COR-L47 (cell line): ENCODE measurements around the gene RGS21.

Source experiments
- DNase-seq: peaks from one replicate; lab custom pipeline; 2025; lab: John Stamatoyannopoulos, UW

RGS21 gene

GRCh38 chr1:192378878-192379277 lies 62.1 kb downstream of the RGS21 start:
- DNase-seq = no peak

GRCh38 chr1:192379554-192379953 lies 62.8 kb downstream of the RGS21 start:
- no peak for DNase-seq

- no peak for DNase-seq
These were observed 66.0 kb downstream of the RGS21 start for GRCh38 chr1:192382758-192383157.

- no peak for DNase-seq
These were observed 69.4 kb downstream of the RGS21 start for GRCh38 chr1:192386051-192386650.

- no peak for DNase-seq
These were observed 78.4 kb downstream of the RGS21 start for GRCh38 chr1:192395211-192395610.

GRCh38 chr1:192395895-192396294 lies 79.1 kb downstream of the RGS21 start:
- no peak for DNase-seq

GRCh38 chr1:192399161-192399560 lies 82.4 kb downstream of the RGS21 start:
- no peak for DNase-seq

- DNase-seq = no peak
These were observed 85.0 kb downstream of the RGS21 start for GRCh38 chr1:192401825-192402224.

- no peak for DNase-seq
These were observed 85.8 kb downstream of the RGS21 start for GRCh38 chr1:192402571-192402970.

GRCh38 chr1:192407206-192407605 lies 90.4 kb downstream of the RGS21 start:
- DNase-seq = peak; percentile 47
